Natural killer cell (primary cell): ENCODE measurements around the gene NR2C2. TPM values are rescaled to one million over a fixed set of nuclear protein-coding genes. Genes with fewer than 3 reads are reported as not detected.
A peak's percentile ranks its signal among the peaks of the same experiment; 100 is the strongest.

Experiments used
- ATAC-seq, 3 donors: fragments of 150-1000 bp in 2 of 3; fragments of 200-7000 bp in 1 of 3; cut with Tn5 transposase; 1 replicate in 1 of 3; 2 replicates in 2 of 3; pipeline ENCODE4 v1.10.0; 2021; ENCODE audit warnings: mild to moderate bottlenecking in 2 of 3, moderate library complexity in 2 of 3
- DNase-seq, 2 donors: peaks; one replicate each; pipeline versions ENCODE4 v3.0.0 to v3.0.0-alpha.2; 2013 to 2021; ENCODE audit warnings: mixed read lengths in 1 of 2
- H3K27ac ChIP-seq: one replicate; pipeline ENCODE4 v1.5.1; 2013; ENCODE audit warnings: mild to moderate bottlenecking, low read length
- H3K27me3 ChIP-seq: one replicate; pipeline ENCODE4 v1.6.1; 2013; ENCODE audit warnings: low read length; ENCODE audit not compliant: control insufficient read depth, insufficient read depth
- H3K36me3 ChIP-seq: one replicate; pipeline ENCODE4 v1.6.1; 2013; ENCODE audit warnings: low read length; ENCODE audit not compliant: control insufficient read depth, insufficient read depth
- H3K4me1 ChIP-seq: one replicate; pipeline ENCODE4 v1.6.1; 2013; ENCODE audit warnings: low read length; ENCODE audit not compliant: control insufficient read depth, insufficient read depth
- H3K4me3 ChIP-seq: one replicate; pipeline ENCODE4 v1.5.1; 2013; ENCODE audit warnings: low read length
- H3K9me3 ChIP-seq: one replicate; pipeline ENCODE4 v1.6.1; 2013; ENCODE audit warnings: low read length; ENCODE audit not compliant: control insufficient read depth, insufficient read depth
- H3K27ac Mint-ChIP-seq, 2 donors: one replicate each; pipeline ENCODE4 v1.8.0; 2022; ENCODE audit warnings: mild to moderate bottlenecking in 2 of 2, mixed read lengths in 2 of 2, moderate library complexity in 1 of 2
- H3K27me3 Mint-ChIP-seq, 2 donors: one replicate each; pipeline ENCODE4 v1.8.0; 2022; ENCODE audit warnings: low read depth in 2 of 2, mixed read lengths in 2 of 2
- H3K36me3 Mint-ChIP-seq: one replicate; pipeline ENCODE4 v1.8.0; 2022; ENCODE audit warnings: mixed read lengths
- H3K4me1 Mint-ChIP-seq, 2 donors: one replicate each; pipeline ENCODE4 v1.8.0; 2022; ENCODE audit warnings: mixed read lengths in 2 of 2
- H3K4me3 Mint-ChIP-seq: one replicate; pipeline ENCODE4 v1.8.0; 2022; ENCODE audit warnings: mild to moderate bottlenecking, moderate library complexity, mixed read lengths
- H3K9me3 Mint-ChIP-seq, 2 donors: one replicate each; pipeline ENCODE4 v1.8.0; 2022; ENCODE audit warnings: mixed read lengths in 2 of 2
- CTCF ChIP-seq: fragments of 200-600 bp; IDR thresholded peaks from one replicate; pipeline ENCODE4 v1.8.0; 2022; ENCODE audit warnings: antibody characterized with exemption
- WGBS: methylation state at CpG from one replicate; pipeline ENCODE4 v1.1.7; 2013; ENCODE audit warnings: missing lambda C conversion rate; ENCODE audit not compliant: insufficient coverage; 5-methylcytosine and 5-hydroxymethylcytosine counted together
- intact Hi-C: fragments of 100-400 bp; cut with micrococcal nuclease; formaldehyde crosslinking; loops from one replicate; pipeline ENCODE4 v1.14.2; 2022
- total RNA-seq, 4 donors: library from RNA; stranded (reverse); fragments of 120-200 nt in 1 of 4; gene quantifications; one replicate each; pipeline versions ENCODE4 v1.2.3 to v1.2.4, GENCODE V29; 2013 to 2022

NR2C2 gene
- total RNA-seq, 3 donors from 2014 or later (not counting 1 experiment from before 2014, with no cell fraction given) = 70.4 to 94.3 (median 81.6) TPM

- H3K27me3 Mint-ChIP-seq = no peaks in the 10 kb centered on the region
- no peaks in the 10 kb centered on the region for H3K27me3 ChIP-seq
- ATAC-seq (no peak), DNase-seq (no peak)
- H3K36me3 ChIP-seq = no peaks in the 10 kb centered on the region
- H3K4me1 Mint-ChIP-seq = peaks cover 7 to 10% of the 10 kb centered on the region in 2 donors
- no peak overlapping the region for H3K27ac ChIP-seq
- no peaks in the 10 kb centered on the region for H3K9me3 ChIP-seq
- no peak overlapping the region for H3K4me3 Mint-ChIP-seq
- H3K4me3 ChIP-seq = no peak overlapping the region
- WGBS = 92% methylated on average over 6 of the region's 6 CpGs
- TF ChIP-seq CTCF = no peak
- no peaks in the 10 kb centered on the region for H3K4me1 ChIP-seq
- intact Hi-C loops = no loop called here
- H3K27ac Mint-ChIP-seq = no peak overlapping the region
- H3K9me3 Mint-ChIP-seq = no peaks in the 10 kb centered on the region
- H3K36me3 Mint-ChIP-seq = no peaks in the 10 kb centered on the region
Observed at GRCh38 chr3:14935592-14936345, 11.6 kb upstream of the NR2C2 start.

GRCh38 chr3:14938954-14939353, 8.4 kb upstream of the NR2C2 start:
- DNase-seq (no peak), ATAC-seq (no peak)
- no peaks in the 10 kb centered on the region for H3K4me1 ChIP-seq
- no peak overlapping the region for H3K4me3 ChIP-seq
- H3K36me3 ChIP-seq = peaks cover 12% of the 10 kb centered on the region
- Mint-ChIP-seq H3K27me3 (no peaks in the 10 kb centered on the region), H3K4me1 (peaks cover 0 to 8% of the 10 kb centered on the region in 2 donors), H3K36me3 (no peaks in the 10 kb centered on the region), H3K27ac (no peak overlapping the region), H3K9me3 (no peaks in the 10 kb centered on the region), H3K4me3 (no peak overlapping the region)
- H3K27ac ChIP-seq = no peak overlapping the region
- intact Hi-C loops = no loop called here
- TF ChIP-seq CTCF = no peak
- no peaks in the 10 kb centered on the region for H3K9me3 ChIP-seq
- H3K27me3 ChIP-seq = no peaks in the 10 kb centered on the region
- 83% methylated on average over 4 of the region's 4 CpGs for WGBS

GRCh38 chr3:14941871-14942270, 5.5 kb upstream of the NR2C2 start:
- no peak for TF ChIP-seq CTCF
- H3K4me1 Mint-ChIP-seq = peaks cover 14 to 22% of the 10 kb centered on the region in 2 donors
- H3K36me3 Mint-ChIP-seq = no peaks in the 10 kb centered on the region
- Histone ChIP-seq H3K4me1 (peaks cover 4% of the 10 kb centered on the region), H3K36me3 (peaks cover 25% of the 10 kb centered on the region), H3K27ac (no peak overlapping the region), H3K9me3 (no peaks in the 10 kb centered on the region), H3K4me3 (no peak overlapping the region), H3K27me3 (no peaks in the 10 kb centered on the region)
- ATAC-seq = no peak
- no peak overlapping the region for H3K4me3 Mint-ChIP-seq
- 100% methylated on average over 1 of the region's 1 CpG for WGBS
- no peak for DNase-seq
- intact Hi-C loops = no loop called here
- H3K9me3 Mint-ChIP-seq = no peaks in the 10 kb centered on the region
- peak overlapping the region; percentile 39 to 77 for H3K27ac Mint-ChIP-seq
- H3K27me3 Mint-ChIP-seq = no peaks in the 10 kb centered on the region

- Mint-ChIP-seq H3K9me3 (no peaks in the 10 kb centered on the region), H3K36me3 (no peaks in the 10 kb centered on the region), H3K27me3 (no peaks in the 10 kb centered on the region), H3K27ac (no peak overlapping the region), H3K4me3 (no peak overlapping the region), H3K4me1 (peaks cover 17 to 25% of the 10 kb centered on the region in 2 donors)
- no peak for ATAC-seq
- Histone ChIP-seq H3K27ac (no peak overlapping the region), H3K27me3 (no peaks in the 10 kb centered on the region), H3K9me3 (no peaks in the 10 kb centered on the region), H3K36me3 (peaks cover 25% of the 10 kb centered on the region), H3K4me3 (no peak overlapping the region), H3K4me1 (peaks cover 5% of the 10 kb centered on the region)
- TF ChIP-seq CTCF = no peak
- no peak for DNase-seq
- intact Hi-C loops = no loop called here
Observed at GRCh38 chr3:14943042-14943441, 4.3 kb upstream of the NR2C2 start.
